ENCODE data around the gene CCDC137. TPM values are rescaled to one million over a fixed set of nuclear protein-coding genes. Genes with fewer than 3 reads are reported as not detected.
"Not testable (repeated sequence)": the region's sequence is repeated elsewhere in the genome, so short reads cannot be mapped to it uniquely, and the experiment has no call there.

Gene CCDC137
- polyA plus RNA-seq, 2 donors = 22.2 to 33.0 TPM

DNA sequence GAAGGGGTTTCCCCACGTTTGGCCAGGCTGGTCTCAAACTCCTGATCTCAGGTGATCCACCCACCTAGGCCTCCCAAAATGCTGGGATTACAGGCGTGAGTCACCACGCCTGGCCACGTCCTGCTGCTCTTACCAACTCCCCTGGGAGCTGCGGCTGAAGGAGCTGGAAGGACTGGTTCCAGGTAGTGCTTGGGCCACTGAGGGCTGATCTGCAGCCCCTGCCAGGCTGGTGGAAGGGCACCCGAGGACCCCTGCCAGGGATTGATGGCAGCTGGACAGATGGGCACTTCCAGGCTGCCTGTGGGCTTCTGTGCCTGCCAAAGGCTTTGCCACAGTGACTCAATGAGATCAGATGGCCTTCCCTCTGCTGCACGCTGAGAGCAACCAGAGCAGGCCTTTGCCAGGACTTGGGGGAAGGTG is 2.5 kb upstream of the CCDC137 start:
- peaks cover 6 to 10% of the 10 kb centered on the region in 2 donors for H3K4me1 ChIP-seq (ENCODE audit: control insufficient read depth in 2 of 2, insufficient read depth in 2 of 2, low read length in 1 of 2)
- WGBS, 2 donors = 59 to 78% methylated on average over 7 of the region's 7 CpGs
- peaks cover 0 to 4% of the 10 kb centered on the region in 2 donors for H3K36me3 ChIP-seq (ENCODE audit: control insufficient read depth in 2 of 2, insufficient read depth in 2 of 2, low read length in 1 of 2)
- peak overlapping the region; percentile 30 to 78 for H3K27ac ChIP-seq (ENCODE audit: low read depth in 2 of 2, low read length in 1 of 2)
- H3K9me3 ChIP-seq (ENCODE audit: control insufficient read depth in 2 of 2, insufficient read depth in 1 of 2, low read depth in 1 of 2, low read length in 1 of 2) = no peaks in the 10 kb centered on the region
- no peak overlapping the region for H3K4me3 ChIP-seq (ENCODE audit: low read depth in 1 of 2, low read length in 2 of 2)
- H3K27me3 ChIP-seq (ENCODE audit: control insufficient read depth in 1 of 2, insufficient read depth in 2 of 2, low read length in 2 of 2) = no peaks in the 10 kb centered on the region

- Histone ChIP-seq H3K4me3 (ENCODE audit: low read depth in 1 of 2, low read length in 2 of 2) (peak overlapping the region; percentile 90 to 94), H3K27ac (ENCODE audit: low read depth in 2 of 2, low read length in 1 of 2) (peak overlapping the region; percentile 89 to 93), H3K9me3 (ENCODE audit: control insufficient read depth in 2 of 2, insufficient read depth in 1 of 2, low read depth in 1 of 2, low read length in 1 of 2) (no peaks in the 10 kb centered on the region), H3K4me1 (ENCODE audit: control insufficient read depth in 2 of 2, insufficient read depth in 2 of 2, low read length in 1 of 2) (peaks cover 6 to 10% of the 10 kb centered on the region in 2 donors), H3K36me3 (ENCODE audit: control insufficient read depth in 2 of 2, insufficient read depth in 2 of 2, low read length in 1 of 2) (peaks cover 7 to 15% of the 10 kb centered on the region in 2 donors), H3K27me3 (ENCODE audit: control insufficient read depth in 1 of 2, insufficient read depth in 2 of 2, low read length in 2 of 2) (no peaks in the 10 kb centered on the region)
- WGBS, 2 donors = 58 to 59% methylated on average over 30 of the region's 30 CpGs
Observed at GRCh38 chr17:81665205-81666091, 1.1 kb upstream of the CCDC137 start.

DNA sequence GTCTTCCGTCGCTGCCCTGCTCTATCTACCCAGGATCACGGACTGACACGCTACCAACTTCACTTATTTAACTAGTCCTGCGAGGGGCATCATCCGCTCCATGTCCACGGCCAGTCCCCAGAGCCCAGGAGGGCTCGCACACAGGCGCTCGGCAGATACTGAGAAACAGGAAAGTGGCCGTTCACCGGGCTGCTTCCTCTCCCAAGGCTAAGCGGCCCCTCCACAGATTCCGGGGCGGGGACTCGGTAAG is 520 bp upstream of the CCDC137 start:
- Histone ChIP-seq H3K27me3 (ENCODE audit: control insufficient read depth in 1 of 2, insufficient read depth in 2 of 2, low read length in 2 of 2) (no peaks in the 10 kb centered on the region), H3K4me1 (ENCODE audit: control insufficient read depth in 2 of 2, insufficient read depth in 2 of 2, low read length in 1 of 2) (peaks cover 6 to 10% of the 10 kb centered on the region in 2 donors), H3K27ac (ENCODE audit: low read depth in 2 of 2, low read length in 1 of 2) (peak overlapping the region; percentile 89 to 93), H3K9me3 (ENCODE audit: control insufficient read depth in 2 of 2, insufficient read depth in 1 of 2, low read depth in 1 of 2, low read length in 1 of 2) (no peaks in the 10 kb centered on the region), H3K36me3 (ENCODE audit: control insufficient read depth in 2 of 2, insufficient read depth in 2 of 2, low read length in 1 of 2) (peaks cover 8 to 17% of the 10 kb centered on the region in 2 donors), H3K4me3 (ENCODE audit: low read depth in 1 of 2, low read length in 2 of 2) (peak overlapping the region; percentile 90 to 94)
- 0 to 1% methylated on average over 16 of the region's 16 CpGs for WGBS, 2 donors

- Histone ChIP-seq H3K27ac (ENCODE audit: low read depth in 2 of 2, low read length in 1 of 2) (peak overlapping the region; percentile 50 to 76), H3K4me3 (ENCODE audit: low read depth in 1 of 2, low read length in 2 of 2) (peak overlapping the region in 1 of 2 donors; percentile 12), H3K9me3 (ENCODE audit: control insufficient read depth in 2 of 2, insufficient read depth in 1 of 2, low read depth in 1 of 2, low read length in 1 of 2) (no peaks in the 10 kb centered on the region), H3K36me3 (ENCODE audit: control insufficient read depth in 2 of 2, insufficient read depth in 2 of 2, low read length in 1 of 2) (peaks cover 20 to 34% of the 10 kb centered on the region in 2 donors), H3K27me3 (ENCODE audit: control insufficient read depth in 1 of 2, insufficient read depth in 2 of 2, low read length in 2 of 2) (no peaks in the 10 kb centered on the region), H3K4me1 (ENCODE audit: control insufficient read depth in 2 of 2, insufficient read depth in 2 of 2, low read length in 1 of 2) (peaks cover 6 to 10% of the 10 kb centered on the region in 2 donors)
- 58 to 66% methylated on average over 18 of the region's 18 CpGs for WGBS, 2 donors
Observed at GRCh38 chr17:81667754-81668153, 1.2 kb downstream of the CCDC137 start.

GRCh38 chr17:81672504-81672903 is 6.0 kb downstream of the CCDC137 start:
- H3K27ac ChIP-seq (ENCODE audit: low read depth in 2 of 2, low read length in 1 of 2) = no peak overlapping the region
- H3K4me3 ChIP-seq (ENCODE audit: low read depth in 1 of 2, low read length in 2 of 2) = no peak overlapping the region
- peaks cover 0 to 3% of the 10 kb centered on the region in 2 donors for H3K4me1 ChIP-seq (ENCODE audit: control insufficient read depth in 2 of 2, insufficient read depth in 2 of 2, low read length in 1 of 2)
- no peaks in the 10 kb centered on the region for H3K27me3 ChIP-seq (ENCODE audit: control insufficient read depth in 1 of 2, insufficient read depth in 2 of 2, low read length in 2 of 2)
- no peaks in the 10 kb centered on the region for H3K9me3 ChIP-seq (ENCODE audit: control insufficient read depth in 2 of 2, insufficient read depth in 1 of 2, low read depth in 1 of 2, low read length in 1 of 2)
- 78 to 82% methylated on average over 18 of the region's 18 CpGs for WGBS, 2 donors
- H3K36me3 ChIP-seq (ENCODE audit: control insufficient read depth in 2 of 2, insufficient read depth in 2 of 2, low read length in 1 of 2) = peaks cover 24 to 43% of the 10 kb centered on the region in 2 donors

DNA sequence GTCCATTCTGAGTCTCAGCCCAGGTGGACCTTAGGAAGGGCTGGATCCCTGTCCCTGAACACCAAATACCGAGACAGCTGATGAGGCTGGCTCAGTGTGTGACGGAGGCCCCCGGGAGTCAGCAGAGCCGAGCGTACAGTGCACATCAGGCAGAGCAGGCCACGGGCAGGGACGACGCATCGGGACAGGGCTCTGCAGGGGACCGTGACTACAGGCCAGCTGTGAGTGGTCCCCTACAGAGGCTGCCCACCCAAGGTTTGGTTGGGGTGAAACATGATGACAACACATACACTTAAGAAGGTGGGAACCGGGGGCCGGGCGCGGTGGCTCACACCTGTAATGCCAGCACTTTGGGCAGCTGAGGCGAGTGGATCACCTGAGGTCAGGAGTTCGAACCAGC is 6.4 kb downstream of the CCDC137 start:
- WGBS, 2 donors = 89 to 92% methylated on average over 16 of the region's 16 CpGs
- Histone ChIP-seq H3K4me3 (ENCODE audit: low read depth in 1 of 2, low read length in 2 of 2) (no peak overlapping the region), H3K27ac (ENCODE audit: low read depth in 2 of 2, low read length in 1 of 2) (no peak overlapping the region), H3K9me3 (ENCODE audit: control insufficient read depth in 2 of 2, insufficient read depth in 1 of 2, low read depth in 1 of 2, low read length in 1 of 2) (no peaks in the 10 kb centered on the region), H3K4me1 (ENCODE audit: control insufficient read depth in 2 of 2, insufficient read depth in 2 of 2, low read length in 1 of 2) (peaks cover 0 to 3% of the 10 kb centered on the region in 2 donors), H3K27me3 (ENCODE audit: control insufficient read depth in 1 of 2, insufficient read depth in 2 of 2, low read length in 2 of 2) (no peaks in the 10 kb centered on the region), H3K36me3 (ENCODE audit: control insufficient read depth in 2 of 2, insufficient read depth in 2 of 2, low read length in 1 of 2) (peaks cover 24 to 43% of the 10 kb centered on the region in 2 donors)

DNA sequence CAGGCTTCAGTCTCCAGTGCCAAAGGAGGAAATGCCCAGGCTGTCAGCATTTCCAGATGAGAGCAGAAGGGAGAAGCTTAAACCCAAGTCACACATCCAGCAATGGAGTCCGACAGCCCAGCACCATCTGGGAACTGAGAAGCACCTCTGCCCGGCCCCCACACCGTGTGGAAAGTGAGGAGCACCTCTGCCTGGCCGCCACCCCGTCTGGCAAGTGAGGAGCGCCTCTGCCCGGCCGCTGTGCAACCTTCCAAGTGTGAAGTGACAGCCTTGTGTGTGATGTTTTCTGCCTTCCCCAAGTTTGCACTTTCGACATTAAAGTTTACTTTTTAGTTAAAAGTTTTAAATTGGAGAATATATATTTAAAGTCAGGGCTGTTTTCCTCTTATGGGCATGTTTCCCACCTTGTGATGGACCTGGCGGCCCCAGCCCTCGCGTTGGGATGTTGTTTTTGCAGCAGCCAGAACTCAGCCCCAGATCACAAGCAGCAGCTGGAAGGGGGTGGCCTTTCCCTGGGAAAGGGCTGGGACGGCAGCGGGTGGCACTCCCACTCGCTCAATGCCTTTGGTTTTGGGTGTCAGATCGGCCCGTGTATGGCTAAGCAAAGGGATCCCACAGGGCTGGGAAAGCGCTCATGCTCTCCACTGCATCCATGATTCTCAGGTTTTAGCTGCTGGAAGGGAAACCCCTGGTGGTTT is 7.2 kb downstream of the CCDC137 start:
- Histone ChIP-seq H3K27me3 (ENCODE audit: control insufficient read depth in 1 of 2, insufficient read depth in 2 of 2, low read length in 2 of 2) (no peaks in the 10 kb centered on the region), H3K9me3 (ENCODE audit: control insufficient read depth in 2 of 2, insufficient read depth in 1 of 2, low read depth in 1 of 2, low read length in 1 of 2) (no peaks in the 10 kb centered on the region), H3K27ac (ENCODE audit: low read depth in 2 of 2, low read length in 1 of 2) (no peak overlapping the region), H3K4me1 (ENCODE audit: control insufficient read depth in 2 of 2, insufficient read depth in 2 of 2, low read length in 1 of 2) (no peaks in the 10 kb centered on the region), H3K36me3 (ENCODE audit: control insufficient read depth in 2 of 2, insufficient read depth in 2 of 2, low read length in 1 of 2) (peaks cover 24 to 43% of the 10 kb centered on the region in 2 donors), H3K4me3 (ENCODE audit: low read depth in 1 of 2, low read length in 2 of 2) (no peak overlapping the region)
- WGBS, 2 donors = 75 to 80% methylated on average over 18 of the region's 18 CpGs

- not testable (repeated sequence) for H3K9me3 ChIP-seq (ENCODE audit: control insufficient read depth in 2 of 2, insufficient read depth in 1 of 2, low read depth in 1 of 2, low read length in 1 of 2); H3K27ac ChIP-seq (ENCODE audit: low read depth in 2 of 2, low read length in 1 of 2); H3K4me1 ChIP-seq (ENCODE audit: control insufficient read depth in 2 of 2, insufficient read depth in 2 of 2, low read length in 1 of 2); H3K4me3 ChIP-seq (ENCODE audit: low read depth in 1 of 2, low read length in 2 of 2); H3K27me3 ChIP-seq (ENCODE audit: control insufficient read depth in 1 of 2, insufficient read depth in 2 of 2, low read length in 2 of 2)
- WGBS, 2 donors = 42% methylated on average over 18 of the region's 18 CpGs
- H3K36me3 ChIP-seq (ENCODE audit: control insufficient read depth in 2 of 2, insufficient read depth in 2 of 2, low read length in 1 of 2) = peaks cover 16 to 30% of the 10 kb centered on the region in 2 donors
Observed at GRCh38 chr17:81675515-81676221, 9.1 kb downstream of the CCDC137 start.

DNA sequence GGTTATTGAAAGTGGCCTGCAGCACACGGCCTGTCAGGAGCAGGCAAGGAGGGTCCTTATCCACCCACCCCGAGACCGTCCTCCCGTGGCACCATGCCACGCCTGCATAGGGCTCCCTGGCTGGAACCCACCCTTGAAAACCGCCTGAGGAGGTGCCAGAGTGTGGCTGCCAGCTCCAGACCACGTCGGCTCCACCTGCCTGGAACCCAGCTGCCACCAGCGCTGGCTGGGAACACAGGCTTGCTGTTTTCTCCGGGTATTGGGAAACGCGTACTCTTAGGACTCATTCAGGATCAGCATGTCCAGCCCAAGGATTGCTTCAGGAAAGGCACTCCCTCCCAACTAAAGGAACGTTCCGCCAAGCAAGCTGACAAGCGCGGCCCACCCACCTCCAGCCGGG is 10.4 kb downstream of the CCDC137 start:
- 83 to 84% methylated on average over 17 of the region's 17 CpGs for WGBS, 2 donors

More for the DNA sequence above, 10.4 kb downstream of the CCDC137 start:
- peaks cover 8 to 21% of the 10 kb centered on the region in 2 donors for H3K36me3 ChIP-seq (ENCODE audit: control insufficient read depth in 2 of 2, insufficient read depth in 2 of 2, low read length in 1 of 2)
- H3K27me3 ChIP-seq (ENCODE audit: control insufficient read depth in 1 of 2, insufficient read depth in 2 of 2, low read length in 2 of 2) = no peaks in the 10 kb centered on the region
- H3K4me3 ChIP-seq (ENCODE audit: low read depth in 1 of 2, low read length in 2 of 2) = no peak overlapping the region
- no peak overlapping the region for H3K27ac ChIP-seq (ENCODE audit: low read depth in 2 of 2, low read length in 1 of 2)
- H3K4me1 ChIP-seq (ENCODE audit: control insufficient read depth in 2 of 2, insufficient read depth in 2 of 2, low read length in 1 of 2) = no peaks in the 10 kb centered on the region
- no peaks in the 10 kb centered on the region for H3K9me3 ChIP-seq (ENCODE audit: control insufficient read depth in 2 of 2, insufficient read depth in 1 of 2, low read depth in 1 of 2, low read length in 1 of 2)

Measured in esophagus (tissue), 2 donors.